HG02571 (cell line): ENCODE results near the gene TOM1L1.

ENCODE experiments used
- ATAC-seq: cut with Tn5 transposase; IDR thresholded peaks from one replicate; pipeline ENCODE4 v1.9.1; 2021; ENCODE audit warnings: mild to moderate bottlenecking, moderate library complexity; ENCODE audit not compliant: unreplicated experiment

TOM1L1 gene

GRCh38 chr17:54898576-54898975 is 2.1 kb upstream of the TOM1L1 start:
- no peak for ATAC-seq

- ATAC-seq, result no peak
These were observed 1.5 kb upstream of the TOM1L1 start for GRCh38 chr17:54899201-54899600.

DNA sequence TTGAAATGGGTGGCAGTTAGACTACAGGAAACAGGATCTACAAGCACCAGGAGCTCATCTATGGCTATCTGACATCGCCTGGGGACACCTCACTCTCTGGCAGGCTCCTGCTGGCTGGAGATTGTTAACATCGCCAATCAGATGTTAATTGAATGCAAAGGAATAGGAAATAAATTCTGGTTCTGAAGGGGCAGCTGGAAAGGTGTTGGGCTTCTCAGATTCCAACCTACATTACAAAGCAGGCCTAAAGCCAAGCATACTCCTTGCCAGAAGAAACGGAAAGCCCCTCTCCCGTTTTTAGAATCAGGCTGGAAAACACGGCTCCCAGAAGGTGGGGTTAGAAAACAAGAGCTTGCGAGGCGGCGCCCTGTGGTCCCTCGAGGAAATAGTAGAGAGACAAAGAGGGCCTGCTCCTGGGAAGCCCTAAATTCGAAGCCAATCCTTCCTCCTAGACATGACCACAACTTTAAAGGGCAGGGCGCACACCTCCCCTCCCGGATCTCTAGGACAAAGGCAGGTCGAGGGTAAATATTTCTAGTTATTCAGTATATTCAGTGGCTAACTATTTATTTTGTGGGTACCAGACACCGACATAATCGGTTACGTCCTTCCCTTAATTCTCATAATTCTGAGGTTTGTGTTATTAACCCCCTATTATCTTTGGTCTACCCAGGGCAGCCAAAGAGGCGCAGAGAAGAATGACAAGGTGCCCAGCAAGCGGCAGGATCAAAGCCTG is 763 bp upstream of the TOM1L1 start:
- ATAC-seq, result no peak

GRCh38 chr17:54901230-54901822 is 674 bp downstream of the TOM1L1 start:
- ATAC-seq, result no peak

GRCh38 chr17:54902017-54902416 is 1.4 kb downstream of the TOM1L1 start:
- ATAC-seq, result no peak

DNA sequence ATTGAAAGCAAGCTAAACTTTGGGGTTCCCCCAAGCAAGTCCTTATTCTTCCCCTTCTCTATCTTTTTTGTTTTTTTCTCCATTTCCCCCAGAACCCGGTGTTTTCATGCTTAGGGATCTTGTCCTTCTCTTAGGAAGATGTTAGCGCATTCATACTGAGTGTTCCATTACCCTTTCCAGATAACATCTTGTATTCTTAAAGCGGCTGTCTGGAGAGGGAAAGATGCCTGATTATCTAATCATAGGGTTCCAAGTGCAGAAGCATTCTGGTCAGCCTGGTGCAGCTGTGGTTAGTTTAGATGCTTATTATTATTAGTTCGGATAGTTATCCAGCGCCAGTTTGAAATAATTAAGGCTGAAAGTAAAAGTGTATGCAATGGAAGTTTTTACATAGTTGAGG is 2.0 kb downstream of the TOM1L1 start:
- no peak for ATAC-seq

- no peak for ATAC-seq
These were observed 2.7 kb downstream of the TOM1L1 start for GRCh38 chr17:54903375-54903774.

- ATAC-seq, result no peak
These were observed 6.0 kb downstream of the TOM1L1 start for GRCh38 chr17:54906683-54907082.

DNA sequence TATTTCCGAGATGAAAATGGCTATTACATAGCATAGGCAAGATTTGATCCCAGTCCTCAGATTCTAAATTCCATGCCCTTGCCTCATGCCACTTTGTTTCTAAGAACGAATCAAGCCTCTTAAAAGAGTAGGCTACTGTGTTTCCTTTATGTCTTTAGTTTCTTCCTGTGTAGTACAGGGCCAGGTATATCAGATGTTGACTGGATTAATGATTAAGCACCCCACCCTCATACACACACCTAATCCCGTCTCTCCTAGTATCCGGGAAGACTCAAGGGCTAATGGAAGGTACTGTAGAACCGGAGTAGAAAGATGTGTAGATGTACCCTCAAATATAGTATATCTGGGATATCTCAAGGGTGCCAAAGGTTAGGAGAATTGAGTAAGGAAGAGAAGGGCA is 6.7 kb downstream of the TOM1L1 start:
- no peak for ATAC-seq

DNA sequence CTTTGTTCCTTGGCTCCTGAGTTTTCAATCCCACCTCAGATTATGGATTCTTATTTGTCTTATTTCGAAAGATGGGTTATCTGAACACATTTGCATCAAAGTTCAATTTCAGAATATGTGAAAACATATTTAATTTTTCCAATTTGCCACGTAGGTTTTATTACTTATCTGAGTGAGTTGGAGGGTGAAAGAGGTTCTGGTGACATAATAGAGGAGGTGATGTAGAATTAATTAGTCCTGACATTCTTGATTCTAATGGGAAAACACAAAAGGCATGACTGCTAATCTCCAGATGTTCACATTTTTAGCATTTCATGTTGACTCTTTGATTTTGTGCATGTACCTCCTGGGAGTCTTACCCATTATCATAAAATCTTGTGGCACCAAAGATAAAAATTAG is 9.1 kb downstream of the TOM1L1 start:
- no peak for ATAC-seq

- no peak for ATAC-seq
These were observed 16.1 kb downstream of the TOM1L1 start for GRCh38 chr17:54916721-54917120.

GRCh38 chr17:54919425-54919824 is 18.8 kb downstream of the TOM1L1 start:
- no peak for ATAC-seq

GRCh38 chr17:54920819-54921218 is 20.2 kb downstream of the TOM1L1 start:
- ATAC-seq, result no peak

- no peak for ATAC-seq
These were observed 23.8 kb downstream of the TOM1L1 start for GRCh38 chr17:54924405-54924804.

DNA sequence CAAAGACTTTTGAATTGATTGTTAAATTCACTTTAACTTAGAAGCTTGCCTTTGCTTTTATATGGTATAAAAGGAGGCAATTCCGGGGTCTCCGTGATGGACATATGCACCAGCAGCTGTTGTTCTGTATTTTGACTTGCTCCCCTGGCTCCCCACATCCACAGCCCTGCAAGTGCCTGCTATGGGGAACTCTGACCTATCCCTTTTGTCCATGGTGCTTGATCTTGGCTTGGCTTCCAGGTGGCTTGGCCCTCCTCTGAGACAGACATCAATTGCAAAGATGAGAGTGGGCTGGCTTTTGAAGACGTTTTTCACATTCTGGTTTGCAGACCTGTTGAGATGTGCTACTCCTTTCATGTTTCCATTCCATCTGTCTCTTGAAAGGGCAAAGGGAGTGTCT is 26.9 kb downstream of the TOM1L1 start:
- ATAC-seq, result no peak

DNA sequence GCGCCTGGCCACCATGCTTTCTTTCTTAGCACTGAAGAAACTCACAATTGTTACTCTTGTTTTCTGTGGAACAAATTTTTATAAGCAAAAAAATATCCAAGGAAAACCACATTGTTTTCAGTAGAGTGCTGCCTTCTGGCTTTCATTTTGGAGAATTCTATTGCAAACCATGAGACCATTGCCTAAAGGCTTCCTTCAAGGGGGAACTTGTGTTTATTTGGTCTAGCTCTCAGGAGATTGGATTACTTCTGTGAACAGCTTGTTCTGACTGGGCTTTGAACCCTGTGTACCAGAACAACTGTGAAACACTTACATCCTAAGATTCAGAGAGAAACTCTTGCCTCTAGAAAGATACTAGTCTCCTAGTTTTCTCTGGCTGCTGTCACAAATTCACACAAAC is 32.1 kb downstream of the TOM1L1 start:
- ATAC-seq, result no peak

DNA sequence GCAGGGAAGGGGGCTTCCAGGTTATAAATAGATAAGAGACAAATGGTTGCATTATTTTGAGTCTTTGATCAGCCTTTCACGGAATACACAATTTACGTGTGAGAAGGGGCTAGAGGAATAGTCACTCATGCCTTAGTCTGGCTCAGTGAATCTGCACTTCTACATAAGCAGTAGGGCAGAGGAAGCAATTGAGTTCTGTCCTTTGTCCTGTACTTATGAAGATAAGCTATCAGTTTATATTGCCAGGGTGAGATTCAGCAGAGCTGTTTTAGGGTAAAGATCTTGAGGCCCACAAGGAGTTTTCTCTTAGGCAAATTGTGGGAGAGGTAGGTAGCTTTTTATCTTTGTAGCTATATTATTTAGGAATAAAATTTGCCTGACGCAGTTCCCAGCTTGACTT is 33.3 kb downstream of the TOM1L1 start:
- ATAC-seq, result no peak

DNA sequence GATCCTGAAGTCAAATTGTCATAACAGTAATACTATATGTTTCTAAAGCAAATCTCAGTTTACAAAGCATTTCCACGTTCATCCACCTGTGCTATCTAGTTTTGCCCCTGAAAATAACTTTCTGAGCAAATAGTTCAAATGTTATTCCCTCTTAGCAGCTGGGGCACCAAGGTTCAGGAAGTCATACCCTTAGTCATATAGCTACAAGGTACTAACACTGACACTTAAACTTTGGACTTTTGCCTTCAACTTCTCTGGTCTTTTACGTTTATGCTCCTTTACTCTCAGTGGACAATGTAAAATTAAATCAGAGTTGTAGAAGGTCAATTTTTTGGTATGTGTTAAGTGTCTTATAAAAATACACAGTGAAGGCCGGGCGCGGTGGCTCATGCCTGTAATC is 34.8 kb downstream of the TOM1L1 start:
- ATAC-seq, result no peak

- ATAC-seq, result no peak
These were observed 36.4 kb downstream of the TOM1L1 start for GRCh38 chr17:54937018-54937417.

- no peak for ATAC-seq
These were observed 36.8 kb downstream of the TOM1L1 start for GRCh38 chr17:54937426-54937825.

GRCh38 chr17:54941285-54941684 is 40.6 kb downstream of the TOM1L1 start:
- no peak for ATAC-seq

GRCh38 chr17:54944796-54945195 is 44.1 kb downstream of the TOM1L1 start:
- no peak for ATAC-seq

DNA sequence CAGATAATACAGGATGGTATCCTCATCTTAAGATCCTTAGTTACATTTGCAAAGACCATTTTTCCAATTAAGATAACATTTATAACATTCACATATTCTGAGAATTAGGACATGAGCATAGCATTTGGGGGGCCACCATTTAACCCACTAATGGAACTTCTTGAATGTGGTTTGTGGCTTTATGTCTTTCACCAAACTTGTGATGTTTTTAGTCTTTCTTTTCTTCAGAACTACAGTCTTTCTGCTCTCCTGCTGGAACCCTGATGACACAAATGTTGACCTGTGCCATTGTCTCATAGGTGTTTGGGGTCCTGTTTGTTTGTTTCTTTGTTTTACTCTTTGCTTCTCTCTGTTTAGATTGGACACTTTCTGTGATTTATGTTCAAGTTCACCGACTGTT is 44.6 kb downstream of the TOM1L1 start:
- no peak for ATAC-seq
